Measurements from ENCODE around the gene ZMIZ1.

- TF ChIP-seq CTCF (IDR thresholded peaks at IDR 0.05; ENCODE audit: low read depth, low read length) (no peak), MAX (IDR thresholded peaks at IDR 0.05; ENCODE audit: low read depth, low read length) (no peak), POLR2A (IDR thresholded peaks at IDR 0.05; ENCODE audit: extremely low read depth, insufficient read length) (no peak), MYC (IDR thresholded peaks at IDR 0.05; ENCODE audit: low read depth, low read length) (no peak)
Observed at GRCh38 chr10:79321494-79321882, 252.7 kb downstream of the ZMIZ1 start.

Measured in NB4 (cell line).